HCT116 (cell line): Measurements from ENCODE around the gene CCDC40. TPM values are rescaled to one million over a fixed set of nuclear protein-coding genes. Genes with fewer than 3 reads are reported as not detected.

Experiments used
- ATAC-seq: fragments of 200-7000 bp; cut with Tn5 transposase; 2 replicates; pipeline ENCODE4 v1.9.1; 2020; ENCODE audit warnings: mild to moderate bottlenecking, moderate library complexity
- BruUV-seq: library from RNA; stranded (reverse); fragments of 400-500 nt; replicated peaks from 2 replicates; lab custom pipeline; 2021; lab: Mats Ljungman, UMichigan
- CTCF ChIA-PET: fragments of 300-600 bp; sonication (Branson Sonifier 250); formaldehyde crosslinking; loops from one replicate; lab custom pipeline; 2021; ENCODE audit warnings: antibody characterized with exemption; lab: Charles Lee
- POLR2A ChIA-PET: fragments of 300-600, 350-600 bp; sonication (Branson Sonifier 250); formaldehyde crosslinking; loops from one replicate; lab custom pipeline; 2021; ENCODE audit warnings: antibody characterized with exemption; lab: Charles Lee
- RAD21 ChIA-PET, 2 experiments: fragments of 300-600 bp; sonication (Branson Sonifier 250); formaldehyde crosslinking; loops; one replicate each; lab custom pipeline; 2023; ENCODE audit warnings: low total read pairs in 2 of 2; ENCODE audit not compliant: uncharacterized antibody in 2 of 2, unreplicated experiment in 2 of 2, low non-redundant PET in 1 of 2; lab: Charles Lee
- DNase-seq: peaks from one replicate; pipeline ENCODE4 v3.0.0-alpha.2; 2010; ENCODE audit warnings: low read depth, low spot score
- H2AFZ ChIP-seq: fragments of 200-600 bp; shearing (Covaris generic), sonication (generic); 2 replicates; pipeline ENCODE4 v1.6.1; 2017; ENCODE audit warnings: low read depth, mixed run types, mixed read lengths, antibody characterized with exemption, low read length; ENCODE audit not compliant: poor library complexity, severe bottlenecking
- H3K27ac ChIP-seq: 2 replicates; pipeline ENCODE4 v1.5.1; 2012; ENCODE audit warnings: low read depth, low read length
- H3K27me3 ChIP-seq: fragments of 200-600 bp; sonication (generic); 2 replicates; pipeline ENCODE4 v1.6.1; 2016; ENCODE audit warnings: mixed run types, low read length, mixed read lengths; ENCODE audit not compliant: insufficient read depth
- H3K36me3 ChIP-seq, 2 experiments: fragments of 200-500 bp in 1 of 2; fragments of 200-600 bp in 1 of 2; sonication (Bioruptor generic) in 1 of 2; sonication (generic) in 1 of 2; 2 replicates each; pipeline versions ENCODE4 v1.5.1 to v1.6.1; 2014 to 2016; ENCODE audit warnings: low read length in 2 of 2, inconsistent platforms in 1 of 2, mixed read lengths in 1 of 2, mixed run types in 1 of 2; ENCODE audit not compliant: insufficient read depth in 2 of 2, control insufficient read depth in 1 of 2
- H3K4me1 ChIP-seq, 2 experiments: fragments of 200-600 bp in 1 of 2; sonication (generic) in 1 of 2; 2 replicates each; pipeline versions ENCODE4 v1.5.1 to v1.6.1; 2012 to 2017; ENCODE audit warnings: low read length in 2 of 2, inconsistent platforms in 1 of 2, mild to moderate bottlenecking in 1 of 2, mixed read lengths in 1 of 2, mixed run types in 1 of 2, moderate library complexity in 1 of 2; ENCODE audit not compliant: insufficient read depth in 2 of 2, control insufficient read depth in 1 of 2
- H3K4me2 ChIP-seq: fragments of 200-600 bp; sonication (generic); 2 replicates; pipeline ENCODE4 v1.6.1; 2017; ENCODE audit warnings: mixed run types, low read length, mixed read lengths
- H3K4me3 ChIP-seq, 2 experiments: fragments of 200-600 bp in 1 of 2; sonication (generic) in 1 of 2; replicated peaks in 1 of 2; 2 replicates each; pipeline ENCODE4 v1.5.1; 2011 to 2016; ENCODE audit warnings: low read length in 2 of 2, control low read depth in 1 of 2, low read depth in 1 of 2, mild to moderate bottlenecking in 1 of 2, mixed read lengths in 1 of 2, mixed run types in 1 of 2
- H3K79me2 ChIP-seq: fragments of 200-600 bp; sonication (generic); 2 replicates; pipeline ENCODE4 v1.6.1; 2017; ENCODE audit warnings: mild to moderate bottlenecking, mixed run types, low read length, moderate library complexity, mixed read lengths; ENCODE audit not compliant: insufficient read depth
- H3K9ac ChIP-seq: fragments of 200-600 bp; sonication (generic); 2 replicates; pipeline ENCODE4 v1.6.1; 2016; ENCODE audit warnings: low read length, mixed read lengths
- H3K9me2 ChIP-seq: fragments of 200-600 bp; sonication (generic), shearing (Covaris generic); 2 replicates; pipeline ENCODE4 v1.6.1; 2017; ENCODE audit warnings: mixed run types, mild to moderate bottlenecking, moderate library complexity; ENCODE audit not compliant: insufficient read depth
- H3K9me3 ChIP-seq, 2 experiments: fragments of 200-500 bp in 1 of 2; fragments of 200-600 bp in 1 of 2; sonication (Bioruptor generic) in 1 of 2; sonication (generic) in 1 of 2; 2 replicates each; pipeline ENCODE4 v1.6.1; 2014 to 2017; ENCODE audit warnings: low read length in 2 of 2, mixed read lengths in 2 of 2, inconsistent platforms in 1 of 2, low read depth in 1 of 2, mild to moderate bottlenecking in 1 of 2, mixed run types in 1 of 2, moderate library complexity in 1 of 2; ENCODE audit not compliant: control insufficient read depth in 1 of 2, insufficient read depth in 1 of 2
- H4K20me1 ChIP-seq: fragments of 200-600 bp; sonication (generic), shearing (Covaris generic); 2 replicates; pipeline ENCODE4 v1.6.1; 2017; ENCODE audit warnings: mixed run types, mild to moderate bottlenecking, moderate library complexity; ENCODE audit not compliant: insufficient read depth
- CEBPB ChIP-seq: IDR thresholded peaks from 2 replicates; pipeline ENCODE4 v1.6.1; 2012; ENCODE audit warnings: low read depth
- RAD21 ChIP-seq: IDR thresholded peaks from 2 replicates; pipeline ENCODE4 v1.6.1; 2012; ENCODE audit warnings: low read depth, mild to moderate bottlenecking
- intact Hi-C: fragments of 100-400 bp; cut with micrococcal nuclease; formaldehyde crosslinking; loops from 2 replicates; pipeline ENCODE4 v1.10.0; 2022
- total RNA-seq: library from RNA; stranded (reverse); gene quantifications from one replicate; pipeline ENCODE4 v1.2.1, GENCODE V29; 2021; ENCODE audit not compliant: unreplicated experiment
- TF ChIP-seq, protein P1 (sequence below), 3 experiments: fragments of 200-600 bp in 1 of 3; sonication (generic) in 1 of 3; IDR thresholded peaks in 2 of 3; conservative IDR thresholded peaks in 1 of 3; 2 replicates each; pipeline ENCODE4 v1.5.1; 2012 to 2017; ENCODE audit warnings: low read depth in 2 of 3, low read length in 2 of 3, antibody characterized with exemption in 1 of 3, borderline replicate concordance in 1 of 3, control low read depth in 1 of 3, mild to moderate bottlenecking in 1 of 3, mixed read lengths in 1 of 3, mixed run types in 1 of 3, moderate library complexity in 1 of 3; ENCODE audit not compliant: insufficient read depth in 1 of 3

Gene CCDC40
- total RNA-seq, 1 experiment from 2014 or later, result 10.3 TPM

DNA sequence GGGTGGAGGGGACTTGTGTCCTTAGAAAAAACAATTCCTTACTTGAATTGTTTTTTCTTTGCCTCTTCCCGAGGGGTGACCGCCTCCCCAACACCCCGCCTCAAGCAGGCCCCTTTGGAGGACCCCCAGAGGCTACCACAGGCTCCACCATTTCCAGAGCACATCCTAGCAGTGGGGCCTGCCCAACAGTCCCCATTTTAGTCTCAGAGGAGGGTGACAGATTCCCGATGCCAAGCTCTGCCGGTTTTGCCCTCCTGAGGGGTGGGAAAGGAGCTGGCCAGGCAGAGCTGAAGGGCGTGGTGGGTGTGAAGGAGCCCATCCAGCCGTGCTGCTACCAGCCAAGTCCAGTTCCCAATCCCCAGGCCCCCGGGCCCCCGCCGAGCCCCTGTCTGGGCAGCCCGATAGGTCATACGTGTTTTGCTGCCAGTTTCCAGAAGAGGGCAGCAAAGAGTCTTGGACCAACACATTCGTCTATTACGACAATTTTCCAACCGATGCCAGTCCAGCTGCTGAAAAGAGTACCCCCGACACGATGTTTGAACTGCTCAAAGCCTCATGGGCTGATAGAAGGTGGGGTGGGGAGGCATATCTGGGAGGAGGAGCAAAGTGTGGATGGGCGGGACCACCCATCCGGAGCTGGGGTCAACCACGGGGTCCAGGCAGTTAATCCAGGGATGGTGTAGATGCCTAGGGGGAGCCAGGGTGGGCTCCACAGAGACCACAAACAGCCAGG is 46.1 kb downstream of the CCDC40 start:
- RAD21 ChIA-PET, result interaction anchor here (0.7 to 1.7 kb wide), 2 partner anchors 42 to 74 kb away, joined by 4 to 7 read pairs; no protein-coding TSS in a partner anchor
- intact Hi-C loops, result loop anchor here (1.0 to 2.0 kb wide), 3 partner anchors 42 to 278 kb away; no protein-coding TSS in a partner anchor
- Histone ChIP-seq H3K79me2 (no peaks in the 10 kb centered on the region), H4K20me1 (no peaks in the 10 kb centered on the region), H3K4me1 (peaks cover 0 to 13% of the 10 kb centered on the region in 2 experiments; a peak in 2 of 4 replicates), H3K27ac (no peak overlapping the region), H3K4me3 (peak overlapping the region; percentile 2 to 43), H3K4me2 (peak overlapping the region; percentile 69), H3K9ac (peak overlapping the region; percentile 19), H3K27me3 (no peaks in the 10 kb centered on the region), H3K9me3 (no peaks in the 10 kb centered on the region), H2AFZ (peak overlapping the region; percentile 76), H3K9me2 (no peaks in the 10 kb centered on the region)
- CTCF ChIA-PET, result interaction anchor here (0.7 to 2.0 kb wide), 12 partner anchors 11 to 344 kb away, joined by 3 to 11 read pairs (median 4); partner anchors contain the start of gene GAA
- ATAC-seq, result peak; percentile 90
- peak; percentile 75 for DNase-seq
- POLR2A ChIA-PET, result no interaction called here
- no TSS peak for BruUV-seq
- TF ChIP-seq RAD21 (peak; percentile 86), CEBPB (no peak)
- TF ChIP-seq, protein P1, sequence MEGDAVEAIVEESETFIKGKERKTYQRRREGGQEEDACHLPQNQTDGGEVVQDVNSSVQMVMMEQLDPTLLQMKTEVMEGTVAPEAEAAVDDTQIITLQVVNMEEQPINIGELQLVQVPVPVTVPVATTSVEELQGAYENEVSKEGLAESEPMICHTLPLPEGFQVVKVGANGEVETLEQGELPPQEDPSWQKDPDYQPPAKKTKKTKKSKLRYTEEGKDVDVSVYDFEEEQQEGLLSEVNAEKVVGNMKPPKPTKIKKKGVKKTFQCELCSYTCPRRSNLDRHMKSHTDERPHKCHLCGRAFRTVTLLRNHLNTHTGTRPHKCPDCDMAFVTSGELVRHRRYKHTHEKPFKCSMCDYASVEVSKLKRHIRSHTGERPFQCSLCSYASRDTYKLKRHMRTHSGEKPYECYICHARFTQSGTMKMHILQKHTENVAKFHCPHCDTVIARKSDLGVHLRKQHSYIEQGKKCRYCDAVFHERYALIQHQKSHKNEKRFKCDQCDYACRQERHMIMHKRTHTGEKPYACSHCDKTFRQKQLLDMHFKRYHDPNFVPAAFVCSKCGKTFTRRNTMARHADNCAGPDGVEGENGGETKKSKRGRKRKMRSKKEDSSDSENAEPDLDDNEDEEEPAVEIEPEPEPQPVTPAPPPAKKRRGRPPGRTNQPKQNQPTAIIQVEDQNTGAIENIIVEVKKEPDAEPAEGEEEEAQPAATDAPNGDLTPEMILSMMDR (IDR thresholded peaks at IDR 0.05 in 2 of 3, conservative IDR thresholded peaks at IDR 0.05 in 1 of 3; ENCODE audit: borderline replicate concordance in 1 of 3, insufficient read depth in 1 of 3, low read depth in 2 of 3, low read length in 2 of 3), result peak; percentile 78 to 93 (median 85)
- TF ChIP-seq, all 23 proteins: peak for 2
- no peaks in the 10 kb centered on the region for H3K36me3 ChIP-seq
